HG03135 (cell line): ENCODE results near the gene CA10.

Experiments used
- ATAC-seq: cut with Tn5 transposase; IDR thresholded peaks from one replicate; pipeline ENCODE4 v1.9.1; 2021; ENCODE audit warnings: mild to moderate bottlenecking, moderate library complexity; ENCODE audit not compliant: unreplicated experiment

The CA10 gene

GRCh38 chr17:51734976-51735375 lies 423.5 kb downstream of the CA10 start:
- ATAC-seq, result no peak

GRCh38 chr17:51734462-51734861 lies 424.1 kb downstream of the CA10 start:
- no peak for ATAC-seq

GRCh38 chr17:51733166-51733565 lies 425.3 kb downstream of the CA10 start:
- no peak for ATAC-seq

- ATAC-seq, result no peak
Observed at GRCh38 chr17:51731941-51732722, 426.4 kb downstream of the CA10 start.

- ATAC-seq, result no peak
Observed at GRCh38 chr17:51730303-51731050, 428.0 kb downstream of the CA10 start.

- ATAC-seq, result no peak
Observed at GRCh38 chr17:51725185-51725584, 433.3 kb downstream of the CA10 start.

- no peak for ATAC-seq
Observed at GRCh38 chr17:51724043-51724580, 434.4 kb downstream of the CA10 start.

- ATAC-seq, result no peak
Observed at GRCh38 chr17:51722994-51723393, 435.5 kb downstream of the CA10 start.

- no peak for ATAC-seq
Observed at GRCh38 chr17:51721730-51722129, 436.8 kb downstream of the CA10 start.

GRCh38 chr17:51720439-51720838 lies 438.1 kb downstream of the CA10 start:
- no peak for ATAC-seq

GRCh38 chr17:51718983-51719382 lies 439.5 kb downstream of the CA10 start:
- ATAC-seq, result no peak

- no peak for ATAC-seq
Observed at GRCh38 chr17:51711581-51711980, 446.9 kb downstream of the CA10 start.

GRCh38 chr17:51710634-51710979 lies 447.9 kb downstream of the CA10 start:
- no peak for ATAC-seq

- no peak for ATAC-seq
Observed at GRCh38 chr17:51709694-51710633, 448.6 kb downstream of the CA10 start.

GRCh38 chr17:51707216-51707615 lies 451.3 kb downstream of the CA10 start:
- no peak for ATAC-seq

GRCh38 chr17:51706093-51706492 lies 452.4 kb downstream of the CA10 start:
- ATAC-seq, result no peak

GRCh38 chr17:51703361-51704341 lies 454.9 kb downstream of the CA10 start:
- ATAC-seq, result no peak

GRCh38 chr17:51702963-51703360 lies 455.6 kb downstream of the CA10 start:
- no peak for ATAC-seq

GRCh38 chr17:51701501-51701900 lies 457.0 kb downstream of the CA10 start:
- ATAC-seq, result no peak
